OCI-LY3 (cell line): ENCODE measurements around the gene INTS15.

Experiments
- CTCF ChIP-seq: fragments of 200-600, 300-600 bp; sonication (generic); IDR thresholded peaks from 2 replicates; pipeline ENCODE4 v1.5.1; 2014; ENCODE audit warnings: antibody characterized with exemption, low read length, low read depth
- EZH2phosphoT487 ChIP-seq: fragments of 200-600 bp; shearing (Covaris generic); IDR thresholded peaks from 2 replicates; pipeline ENCODE4 v1.6.1; 2018; ENCODE audit warnings: antibody characterized with exemption, mixed run types, low read depth

GRCh38 chr7:6553448-6554044 lies 36.3 kb upstream of the INTS15 start:
- TF ChIP-seq CTCF (no peak), EZH2phosphoT487 (no peak)
